COLO829 (cell line): ENCODE data around the gene TGFBR3.

ENCODE experiments used
- DNase-seq: peaks from one replicate; pipeline ENCODE4 v3.0.0; 2012; ENCODE audit warnings: low spot score

TGFBR3 gene

GRCh38 chr1:91708691-91709090 lies 177.3 kb downstream of the TGFBR3 start:
- DNase-seq, result no peak

- no peak for DNase-seq
These were observed 178.1 kb downstream of the TGFBR3 start for GRCh38 chr1:91707890-91708218.

- DNase-seq, result no peak
These were observed 178.6 kb downstream of the TGFBR3 start for GRCh38 chr1:91707114-91707889.

GRCh38 chr1:91706140-91706957 lies 179.6 kb downstream of the TGFBR3 start:
- no peak for DNase-seq

GRCh38 chr1:91704746-91705145 lies 181.2 kb downstream of the TGFBR3 start:
- DNase-seq, result no peak

GRCh38 chr1:91703095-91703494 lies 182.9 kb downstream of the TGFBR3 start:
- DNase-seq, result no peak

- no peak for DNase-seq
These were observed 184.5 kb downstream of the TGFBR3 start for GRCh38 chr1:91701472-91701869.

GRCh38 chr1:91700771-91701471 lies 185.0 kb downstream of the TGFBR3 start:
- DNase-seq, result no peak

GRCh38 chr1:91700332-91700731 lies 185.6 kb downstream of the TGFBR3 start:
- DNase-seq, result no peak

- DNase-seq, result no peak
These were observed 186.5 kb downstream of the TGFBR3 start for GRCh38 chr1:91699339-91699974.

GRCh38 chr1:91697861-91698260 lies 188.1 kb downstream of the TGFBR3 start:
- no peak for DNase-seq

GRCh38 chr1:91697416-91697815 lies 188.5 kb downstream of the TGFBR3 start:
- DNase-seq, result no peak

- DNase-seq, result peak; percentile 50
These were observed 189.6 kb downstream of the TGFBR3 start for GRCh38 chr1:91696321-91696720.

- no peak for DNase-seq
These were observed 192.4 kb downstream of the TGFBR3 start for GRCh38 chr1:91693557-91693956.

- no peak for DNase-seq
These were observed 194.4 kb downstream of the TGFBR3 start for GRCh38 chr1:91691525-91691924.

GRCh38 chr1:91689641-91690481 lies 196.1 kb downstream of the TGFBR3 start:
- DNase-seq, result no peak

- DNase-seq, result no peak
These were observed 198.5 kb downstream of the TGFBR3 start for GRCh38 chr1:91687452-91687851.

- no peak for DNase-seq
These were observed 200.0 kb downstream of the TGFBR3 start for GRCh38 chr1:91685994-91686393.

GRCh38 chr1:91684481-91685196 lies 201.3 kb downstream of the TGFBR3 start:
- DNase-seq, result no peak

- no peak for DNase-seq
These were observed 202.4 kb downstream of the TGFBR3 start for GRCh38 chr1:91683598-91683951.
